H1 (cell line): ENCODE data around the gene TAF4.

ENCODE experiments used
- CTBP2 ChIP-seq: IDR thresholded peaks from 2 replicates; pipeline ENCODE4 v1.7.0; 2011; ENCODE audit warnings: borderline replicate concordance, mild to moderate bottlenecking, moderate library complexity, mixed read lengths, low read length; ENCODE audit not compliant: insufficient read depth, insufficient read length
- CTCF ChIP-seq, 3 experiments: IDR thresholded peaks; 1 replicate in 2 of 3; 2 replicates in 1 of 3; pipeline versions ENCODE4 v1.5.1 to v1.6.1; 2011; ENCODE audit warnings: low read length in 3 of 3, mild to moderate bottlenecking in 3 of 3, inconsistent platforms in 2 of 3, low read depth in 1 of 3, moderate library complexity in 1 of 3; ENCODE audit not compliant: insufficient read depth in 1 of 3; ENCODE audit errors: control extremely low read depth in 1 of 3
- EP300 ChIP-seq, 2 experiments: IDR thresholded peaks; 1 replicate in 1 of 2; 2 replicates in 1 of 2; pipeline ENCODE4 v1.6.1; 2011 to 2012; ENCODE audit warnings: low read depth in 2 of 2, low read length in 2 of 2, mild to moderate bottlenecking in 2 of 2, borderline replicate concordance in 1 of 2, inconsistent platforms in 1 of 2, moderate library complexity in 1 of 2
- HDAC2 ChIP-seq, 2 experiments: fragments of 300-600 bp in 1 of 2; sonication (generic) in 1 of 2; IDR thresholded peaks; 2 replicates each; pipeline ENCODE4 v1.6.1; 2011 to 2012; ENCODE audit warnings: low read depth in 2 of 2, low read length in 2 of 2, mild to moderate bottlenecking in 2 of 2, moderate library complexity in 2 of 2, borderline replicate concordance in 1 of 2, inconsistent platforms in 1 of 2
- JUN ChIP-seq: IDR thresholded peaks from 2 replicates; pipeline ENCODE4 v1.6.1; 2011; ENCODE audit warnings: low read depth, mild to moderate bottlenecking, improper control_type of control experiment, low read length
- KDM4A ChIP-seq: IDR thresholded peaks from one replicate; pipeline ENCODE4 v1.7.1; 2012; ENCODE audit warnings: low read depth, mild to moderate bottlenecking, moderate library complexity, low read length, inconsistent platforms; ENCODE audit not compliant: severe bottlenecking
- MAX ChIP-seq: IDR thresholded peaks from 2 replicates; pipeline ENCODE4 v1.6.1; 2012; ENCODE audit warnings: inconsistent platforms
- NRF1 ChIP-seq: IDR thresholded peaks from 2 replicates; pipeline ENCODE4 v1.6.1; 2011; ENCODE audit warnings: mild to moderate bottlenecking, low read depth, low read length, improper control_type of control experiment
- POLR2AphosphoS5 ChIP-seq: IDR thresholded peaks from 2 replicates; pipeline ENCODE4 v1.6.1; 2011; ENCODE audit warnings: low read depth, low read length
- TAF1 ChIP-seq: IDR thresholded peaks from 2 replicates; pipeline ENCODE4 v1.6.1; 2011; ENCODE audit warnings: mild to moderate bottlenecking, low read depth, low read length
- TCF12 ChIP-seq: IDR thresholded peaks from 2 replicates; pipeline ENCODE4 v1.6.1; 2011; ENCODE audit warnings: low read depth, mild to moderate bottlenecking, low read length
- YY1 ChIP-seq: IDR thresholded peaks from 2 replicates; pipeline ENCODE4 v1.6.1; 2011; ENCODE audit warnings: low read depth, mild to moderate bottlenecking, low read length

DNA sequence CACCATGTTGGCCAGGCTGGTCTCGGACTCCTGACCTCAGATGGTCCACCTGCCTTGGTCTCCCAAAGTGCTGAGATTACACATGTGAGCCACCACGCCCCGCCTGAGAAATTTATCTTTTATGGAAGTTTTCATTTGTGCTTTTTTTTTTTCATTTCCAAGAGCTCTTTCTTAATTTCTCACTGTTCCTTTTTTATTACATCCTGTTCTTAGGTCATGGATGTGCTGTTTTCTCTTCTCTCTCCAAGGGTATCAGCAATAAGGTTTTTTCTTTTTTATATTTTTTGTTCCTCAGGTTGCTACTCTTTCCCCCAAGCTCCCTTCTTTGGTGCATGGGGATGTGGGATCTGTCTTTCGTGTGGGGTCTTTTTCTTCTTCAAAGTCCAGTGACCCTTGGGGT, 35.4 kb upstream of the TAF4 start:
- TF ChIP-seq TAF1 (no peak), YY1 (no peak), POLR2AphosphoS5 (no peak), EP300 (IDR thresholded peaks at IDR 0.05; ENCODE audit: borderline replicate concordance in 1 of 2, low read depth in 2 of 2, low read length in 2 of 2) (no peak), NRF1 (no peak), KDM4A (no peak), MAX (no peak), CTCF (IDR thresholded peaks at IDR 0.05; ENCODE audit: control extremely low read depth in 1 of 3, insufficient read depth in 1 of 3, low read depth in 1 of 3, low read length in 3 of 3) (no peak), HDAC2 (IDR thresholded peaks at IDR 0.05; ENCODE audit: borderline replicate concordance in 1 of 2, low read depth in 2 of 2, low read length in 2 of 2) (no peak), CTBP2 (no peak), TCF12 (no peak), JUN (no peak)
